Hepatocyte (in vitro differentiated cells): ENCODE data around the gene MGLL.

ENCODE experiments used
- EZH2 ChIP-seq: fragments of 200-600 bp; sonication (generic); IDR thresholded peaks from 2 replicates; pipeline ENCODE4 v1.6.1; 2016; ENCODE audit warnings: antibody characterized with exemption, mild to moderate bottlenecking, borderline replicate concordance
- EZH2phosphoT487 ChIP-seq: fragments of 200-600 bp; sonication (generic); IDR thresholded peaks from one replicate; pipeline ENCODE4 v1.6.1; 2018; ENCODE audit warnings: antibody characterized with exemption, mild to moderate bottlenecking, low read depth, moderate library complexity; ENCODE audit not compliant: unreplicated experiment, severe bottlenecking
- TF ChIP-seq, protein P1 (sequence below): fragments of 200-600 bp; sonication (generic); IDR thresholded peaks from 2 replicates; pipeline ENCODE4 v1.5.1; 2016; ENCODE audit warnings: antibody characterized with exemption, mild to moderate bottlenecking; ENCODE audit not compliant: poor library complexity

DNA sequence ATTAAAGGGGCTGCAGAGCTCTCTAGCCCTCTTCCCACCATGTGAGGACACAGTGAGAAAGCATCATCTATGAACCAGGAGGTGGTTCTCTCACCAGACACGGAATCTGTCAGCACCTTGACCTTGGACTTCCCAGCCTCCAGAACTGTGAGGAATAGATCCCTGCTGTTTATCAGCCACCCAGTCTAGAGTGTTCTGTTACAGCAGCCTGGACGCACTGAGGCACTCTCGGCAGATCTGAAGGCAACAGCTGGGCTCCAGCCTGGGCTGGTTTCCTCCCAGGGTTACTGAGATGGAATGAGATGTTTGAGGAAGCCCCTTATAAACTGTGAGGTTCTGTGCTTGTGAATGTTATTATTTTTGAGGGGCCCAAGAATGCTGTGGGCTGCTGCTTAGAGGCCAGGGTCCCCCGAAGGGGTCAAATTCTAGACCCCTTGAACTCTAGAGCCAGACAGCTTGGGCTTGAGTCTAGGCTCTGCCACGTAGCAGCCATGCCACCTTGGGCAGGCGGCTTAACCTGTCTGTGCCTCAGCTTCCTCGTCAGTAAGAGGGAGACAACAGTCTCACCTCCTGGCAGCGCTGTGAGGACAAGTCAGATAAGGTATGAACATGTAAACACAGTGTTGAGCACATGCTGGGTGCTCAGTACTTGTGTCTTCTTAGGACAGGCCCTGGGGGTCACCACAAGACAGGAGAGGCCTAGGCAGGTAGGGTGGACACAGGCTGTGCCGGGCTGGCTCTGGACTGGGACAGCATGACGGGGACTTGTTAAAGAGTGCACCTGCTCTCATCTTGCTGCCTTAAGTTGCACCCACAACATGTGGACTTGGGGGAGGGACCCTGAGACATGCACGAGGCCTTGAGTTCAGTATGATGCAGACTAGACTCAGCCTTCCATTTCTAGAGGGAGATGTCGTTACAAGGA lies 49.2 kb downstream of the MGLL start:
- TF ChIP-seq, protein P1, sequence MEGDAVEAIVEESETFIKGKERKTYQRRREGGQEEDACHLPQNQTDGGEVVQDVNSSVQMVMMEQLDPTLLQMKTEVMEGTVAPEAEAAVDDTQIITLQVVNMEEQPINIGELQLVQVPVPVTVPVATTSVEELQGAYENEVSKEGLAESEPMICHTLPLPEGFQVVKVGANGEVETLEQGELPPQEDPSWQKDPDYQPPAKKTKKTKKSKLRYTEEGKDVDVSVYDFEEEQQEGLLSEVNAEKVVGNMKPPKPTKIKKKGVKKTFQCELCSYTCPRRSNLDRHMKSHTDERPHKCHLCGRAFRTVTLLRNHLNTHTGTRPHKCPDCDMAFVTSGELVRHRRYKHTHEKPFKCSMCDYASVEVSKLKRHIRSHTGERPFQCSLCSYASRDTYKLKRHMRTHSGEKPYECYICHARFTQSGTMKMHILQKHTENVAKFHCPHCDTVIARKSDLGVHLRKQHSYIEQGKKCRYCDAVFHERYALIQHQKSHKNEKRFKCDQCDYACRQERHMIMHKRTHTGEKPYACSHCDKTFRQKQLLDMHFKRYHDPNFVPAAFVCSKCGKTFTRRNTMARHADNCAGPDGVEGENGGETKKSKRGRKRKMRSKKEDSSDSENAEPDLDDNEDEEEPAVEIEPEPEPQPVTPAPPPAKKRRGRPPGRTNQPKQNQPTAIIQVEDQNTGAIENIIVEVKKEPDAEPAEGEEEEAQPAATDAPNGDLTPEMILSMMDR, result no peak
- TF ChIP-seq EZH2 (no peak), EZH2phosphoT487 (no peak)
